ENCODE data around the gene MAP1LC3B. TPM values are rescaled to one million over a fixed set of nuclear protein-coding genes. Genes with fewer than 3 reads are reported as not detected.

MAP1LC3B gene
- total and polyA plus RNA-seq, 4 experiments from 2014 or later = 67.2 to 172 (median 103) TPM

DNA sequence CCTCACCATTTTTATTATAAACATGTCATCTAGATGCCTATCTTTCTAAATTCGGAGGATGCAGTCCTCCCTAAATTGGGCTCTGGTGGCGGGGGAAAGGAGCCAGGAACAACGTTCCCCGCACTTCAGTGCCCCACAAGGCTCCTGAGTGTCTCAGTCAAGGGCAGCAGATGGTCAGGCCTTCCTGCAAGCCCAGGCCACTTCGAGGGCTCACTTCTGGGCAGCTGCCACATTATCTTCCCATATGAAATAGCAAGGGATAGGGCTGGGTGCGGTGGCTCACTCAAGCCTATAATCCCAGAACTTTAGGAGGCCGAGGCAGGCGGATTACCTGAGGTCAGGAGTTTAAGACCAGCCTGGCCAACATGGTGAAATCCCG, 40.8 kb upstream of the MAP1LC3B start:
- H3K27ac Mint-ChIP-seq = no peak overlapping the region
- DNase-seq = no peak
- intact Hi-C loops (cut with micrococcal nuclease) = no loop called here
- peaks cover 3 to 25% (median 10%) of the 10 kb centered on the region in 4 donors for H3K4me1 Mint-ChIP-seq
- no peak overlapping the region for H3K4me3 ChIP-seq (ENCODE audit: low read length in 2 of 2)
- no peak overlapping the region for H3K27ac ChIP-seq (ENCODE audit: low read depth, low read length)
- no peaks in the 10 kb centered on the region for H3K27me3 ChIP-seq (ENCODE audit: insufficient read depth, low read length)
- no peaks in the 10 kb centered on the region for H3K9me3 Mint-ChIP-seq
- ChIA-PET CTCF (ENCODE audit: partially characterized antibody) (no interaction called here), POLR2A (ENCODE audit: partially characterized antibody) (interaction anchor here (1.2 kb wide), 1 partner anchor 24 kb away, joined by 3 read pairs; no protein-coding TSS in a partner anchor)
- H3K4me3 Mint-ChIP-seq = no peak overlapping the region
- peaks cover 5% of the 10 kb centered on the region for H3K36me3 ChIP-seq (ENCODE audit: insufficient read depth, low read length)
- no peaks in the 10 kb centered on the region for H3K9me3 ChIP-seq (ENCODE audit: control insufficient read depth in 1 of 2, low read length in 2 of 2)
- peaks cover 10 to 29% of the 10 kb centered on the region in 2 donors for H3K36me3 Mint-ChIP-seq
- peaks cover 4% of the 10 kb centered on the region for H3K4me1 ChIP-seq (ENCODE audit: insufficient read depth, low read length)
- no peaks in the 10 kb centered on the region for H3K27me3 Mint-ChIP-seq

DNA sequence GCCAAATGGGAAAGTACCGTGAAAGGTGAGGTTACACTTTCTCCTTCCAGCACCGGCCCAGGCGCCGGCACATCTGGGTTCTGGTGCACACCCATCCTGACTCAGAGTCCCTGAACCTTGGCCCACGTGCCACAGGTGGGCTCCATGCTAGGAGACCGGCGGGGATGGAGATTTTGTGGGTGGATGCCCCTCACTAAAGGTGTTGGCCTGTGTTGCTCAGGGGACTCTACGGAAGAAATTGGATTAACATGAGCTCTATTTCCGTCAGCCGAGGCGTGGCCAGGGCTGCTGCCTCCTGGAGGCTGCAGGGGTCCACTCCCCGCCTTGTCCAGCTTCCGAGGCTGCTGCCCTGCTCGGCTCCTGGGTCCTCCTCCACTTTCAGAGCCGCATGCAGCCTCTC, 39.3 kb upstream of the MAP1LC3B start:
- DNase-seq = no peak
- no peak overlapping the region for H3K27ac ChIP-seq (ENCODE audit: low read depth, low read length)
- POLR2A ChIA-PET (ENCODE audit: partially characterized antibody) = no interaction called here
- intact Hi-C loops (cut with micrococcal nuclease) = no loop called here
- H3K9me3 Mint-ChIP-seq = no peaks in the 10 kb centered on the region
- H3K27ac Mint-ChIP-seq = no peak overlapping the region
- H3K27me3 Mint-ChIP-seq = no peaks in the 10 kb centered on the region
- no peaks in the 10 kb centered on the region for H3K9me3 ChIP-seq (ENCODE audit: control insufficient read depth in 1 of 2, low read length in 2 of 2)
- peaks cover 4% of the 10 kb centered on the region for H3K36me3 ChIP-seq (ENCODE audit: insufficient read depth, low read length)
- CTCF ChIA-PET (ENCODE audit: partially characterized antibody) = no interaction called here
- H3K4me3 Mint-ChIP-seq = no peak overlapping the region
- H3K27me3 ChIP-seq (ENCODE audit: insufficient read depth, low read length) = no peaks in the 10 kb centered on the region
- H3K4me1 ChIP-seq (ENCODE audit: insufficient read depth, low read length) = no peaks in the 10 kb centered on the region
- no peak overlapping the region for H3K4me3 ChIP-seq (ENCODE audit: low read length in 2 of 2)
- peaks cover 15 to 36% of the 10 kb centered on the region in 2 donors for H3K36me3 Mint-ChIP-seq
- peaks cover 2 to 27% (median 10%) of the 10 kb centered on the region in 4 donors for H3K4me1 Mint-ChIP-seq

DNA sequence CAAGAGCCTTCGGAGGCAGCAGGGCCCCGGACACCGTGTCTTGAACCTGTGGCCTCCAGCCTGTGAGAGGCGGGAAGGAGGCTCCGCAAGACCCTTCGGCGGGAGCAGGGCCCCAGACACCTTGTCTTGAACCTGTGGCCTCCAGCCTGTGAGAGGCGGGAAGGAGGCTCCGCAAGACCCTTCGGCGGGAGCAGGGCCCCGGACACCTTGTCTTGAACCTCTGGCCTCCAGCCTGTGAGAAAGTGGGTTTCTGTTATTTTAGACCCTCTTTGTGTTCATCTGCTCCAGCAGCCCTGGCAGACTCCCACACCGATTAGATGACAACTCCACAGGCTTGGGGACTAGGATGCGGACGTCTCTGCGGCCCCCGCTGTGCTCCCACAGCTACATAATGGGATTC, 38.5 kb upstream of the MAP1LC3B start:
- intact Hi-C loops (cut with micrococcal nuclease) = no loop called here
- peaks cover 0 to 23% (median 10%) of the 10 kb centered on the region in 4 donors for H3K4me1 Mint-ChIP-seq
- DNase-seq = no peak
- H3K4me3 Mint-ChIP-seq = no peak overlapping the region
- H3K27ac Mint-ChIP-seq = no peak overlapping the region
- ChIA-PET POLR2A (ENCODE audit: partially characterized antibody) (no interaction called here), CTCF (ENCODE audit: partially characterized antibody) (no interaction called here)
- no peaks in the 10 kb centered on the region for H3K9me3 Mint-ChIP-seq
- no peaks in the 10 kb centered on the region for H3K27me3 Mint-ChIP-seq
- Histone ChIP-seq H3K4me3 (ENCODE audit: low read length in 2 of 2) (no peak overlapping the region), H3K4me1 (ENCODE audit: insufficient read depth, low read length) (no peaks in the 10 kb centered on the region), H3K9me3 (ENCODE audit: control insufficient read depth in 1 of 2, low read length in 2 of 2) (no peaks in the 10 kb centered on the region), H3K27me3 (ENCODE audit: insufficient read depth, low read length) (no peaks in the 10 kb centered on the region), H3K36me3 (ENCODE audit: insufficient read depth, low read length) (peaks cover 12% of the 10 kb centered on the region), H3K27ac (ENCODE audit: low read depth, low read length) (no peak overlapping the region)
- peaks cover 17 to 41% of the 10 kb centered on the region in 2 donors for H3K36me3 Mint-ChIP-seq

DNA sequence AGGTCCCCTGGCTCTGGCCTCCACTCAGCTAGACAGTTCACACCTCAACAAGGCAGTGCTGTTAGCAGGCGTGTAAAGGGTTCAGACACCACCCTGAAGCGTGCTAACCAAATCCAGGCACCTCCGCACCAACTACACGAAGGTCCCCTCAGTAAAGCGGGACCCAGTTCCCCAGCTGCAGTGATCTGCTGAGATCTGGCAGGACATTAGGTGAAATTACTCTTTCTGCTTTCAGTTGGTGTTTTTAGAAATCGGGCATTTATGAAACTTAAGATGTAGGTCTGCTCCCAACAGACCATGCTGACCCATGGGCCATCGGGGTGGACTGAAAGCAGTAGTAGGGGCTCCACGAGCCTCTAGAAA, 35.7 kb upstream of the MAP1LC3B start:
- POLR2A ChIA-PET (ENCODE audit: partially characterized antibody) = no interaction called here
- DNase-seq = no peak
- Histone ChIP-seq H3K27me3 (ENCODE audit: insufficient read depth, low read length) (no peaks in the 10 kb centered on the region), H3K9me3 (ENCODE audit: control insufficient read depth in 1 of 2, low read length in 2 of 2) (no peaks in the 10 kb centered on the region), H3K27ac (ENCODE audit: low read depth, low read length) (no peak overlapping the region), H3K36me3 (ENCODE audit: insufficient read depth, low read length) (peaks cover 29% of the 10 kb centered on the region), H3K4me1 (ENCODE audit: insufficient read depth, low read length) (no peaks in the 10 kb centered on the region), H3K4me3 (ENCODE audit: low read length in 2 of 2) (no peak overlapping the region)
- peak overlapping the region in 2 of 7 donors; percentile 38 to 60 for H3K27ac Mint-ChIP-seq
- H3K4me1 Mint-ChIP-seq = peaks cover 0 to 11% (median 5%) of the 10 kb centered on the region in 4 donors
- CTCF ChIA-PET (ENCODE audit: partially characterized antibody) = interaction anchor here (1.2 kb wide), 1 partner anchor 38 kb away, joined by 3 read pairs; no protein-coding TSS in a partner anchor
- H3K27me3 Mint-ChIP-seq = no peaks in the 10 kb centered on the region
- H3K36me3 Mint-ChIP-seq = peaks cover 25 to 48% of the 10 kb centered on the region in 2 donors
- intact Hi-C loops (cut with micrococcal nuclease) = no loop called here
- H3K4me3 Mint-ChIP-seq = no peak overlapping the region
- H3K9me3 Mint-ChIP-seq = no peaks in the 10 kb centered on the region

DNA sequence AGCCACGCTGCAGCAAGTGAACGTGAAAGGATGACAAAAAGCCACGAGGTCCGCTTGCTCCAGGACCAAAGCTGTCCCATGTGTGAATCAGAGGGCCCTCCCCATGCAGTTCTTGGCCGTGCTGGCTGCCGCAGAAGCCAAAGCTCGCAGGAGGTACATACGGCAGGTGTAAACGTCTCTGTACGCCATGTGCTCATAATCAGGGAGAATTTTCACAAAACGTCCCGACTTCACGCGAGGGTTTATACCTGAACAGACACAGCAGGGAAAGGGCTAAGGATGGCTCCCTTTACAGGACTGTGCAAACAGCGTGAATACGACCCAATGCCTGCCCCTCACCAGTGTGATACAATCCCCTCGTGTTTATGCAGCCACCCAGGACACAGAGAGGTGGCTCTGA, 33.9 kb upstream of the MAP1LC3B start:
- peaks cover 38% of the 10 kb centered on the region for H3K36me3 ChIP-seq (ENCODE audit: insufficient read depth, low read length)
- H3K4me3 Mint-ChIP-seq = no peak overlapping the region
- H3K4me1 ChIP-seq (ENCODE audit: insufficient read depth, low read length) = no peaks in the 10 kb centered on the region
- H3K27ac ChIP-seq (ENCODE audit: low read depth, low read length) = no peak overlapping the region
- H3K4me3 ChIP-seq (ENCODE audit: low read length in 2 of 2) = no peak overlapping the region
- no peaks in the 10 kb centered on the region for H3K9me3 Mint-ChIP-seq
- no peaks in the 10 kb centered on the region for H3K27me3 Mint-ChIP-seq
- H3K4me1 Mint-ChIP-seq = peaks cover under 1 to 8% (median 5%) of the 10 kb centered on the region in 4 donors
- DNase-seq = no peak
- H3K27me3 ChIP-seq (ENCODE audit: insufficient read depth, low read length) = no peaks in the 10 kb centered on the region
- no peaks in the 10 kb centered on the region for H3K9me3 ChIP-seq (ENCODE audit: control insufficient read depth in 1 of 2, low read length in 2 of 2)
- H3K36me3 Mint-ChIP-seq = peaks cover 28 to 49% of the 10 kb centered on the region in 2 donors
- ChIA-PET CTCF (ENCODE audit: partially characterized antibody) (interaction anchor here (1.4 kb wide), 1 partner anchor 33 kb away, joined by 3 read pairs; no protein-coding TSS in a partner anchor), POLR2A (ENCODE audit: partially characterized antibody) (interaction anchor here (0.6 kb wide), 1 partner anchor 802 kb away, joined by 3 read pairs; no protein-coding TSS in a partner anchor)
- H3K27ac Mint-ChIP-seq = peak overlapping the region in 1 of 7 donors; percentile 12
- intact Hi-C loops (cut with micrococcal nuclease) = no loop called here

DNA sequence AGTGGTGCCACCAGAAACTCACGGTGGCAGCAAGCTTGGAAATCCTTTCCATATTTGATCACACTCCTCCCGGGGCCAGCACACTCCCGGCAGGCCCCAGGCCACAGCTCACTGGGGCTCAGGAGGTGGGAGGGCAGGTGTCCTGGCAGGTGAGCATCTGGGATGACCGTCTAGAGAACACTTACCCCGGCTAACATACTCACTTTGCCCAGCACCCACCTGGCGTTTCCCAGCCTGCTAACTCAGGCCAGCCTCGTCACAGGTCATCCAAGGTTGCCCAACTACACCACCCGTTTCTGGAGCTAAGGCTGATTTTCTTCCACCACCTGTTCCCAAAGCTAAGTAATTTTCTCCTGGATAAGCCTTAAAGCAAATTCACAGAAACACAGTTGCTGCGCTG, 33.4 kb upstream of the MAP1LC3B start:
- no peak for DNase-seq
- H3K4me3 Mint-ChIP-seq = no peak overlapping the region
- POLR2A ChIA-PET (ENCODE audit: partially characterized antibody) = no interaction called here
- Histone ChIP-seq H3K27ac (ENCODE audit: low read depth, low read length) (no peak overlapping the region), H3K36me3 (ENCODE audit: insufficient read depth, low read length) (peaks cover 38% of the 10 kb centered on the region), H3K27me3 (ENCODE audit: insufficient read depth, low read length) (no peaks in the 10 kb centered on the region), H3K4me3 (ENCODE audit: low read length in 2 of 2) (no peak overlapping the region), H3K4me1 (ENCODE audit: insufficient read depth, low read length) (no peaks in the 10 kb centered on the region), H3K9me3 (ENCODE audit: control insufficient read depth in 1 of 2, low read length in 2 of 2) (no peaks in the 10 kb centered on the region)
- H3K27me3 Mint-ChIP-seq = no peaks in the 10 kb centered on the region
- intact Hi-C loops (cut with micrococcal nuclease) = no loop called here
- peaks cover 32 to 53% of the 10 kb centered on the region in 2 donors for H3K36me3 Mint-ChIP-seq
- CTCF ChIA-PET (ENCODE audit: partially characterized antibody) = no interaction called here
- no peaks in the 10 kb centered on the region for H3K9me3 Mint-ChIP-seq
- no peak overlapping the region for H3K27ac Mint-ChIP-seq
- H3K4me1 Mint-ChIP-seq = peaks cover 4 to 11% (median 7%) of the 10 kb centered on the region in 4 donors

- peaks cover 38% of the 10 kb centered on the region for H3K36me3 ChIP-seq (ENCODE audit: insufficient read depth, low read length)
- CTCF ChIA-PET (ENCODE audit: partially characterized antibody) = no interaction called here
- H3K36me3 Mint-ChIP-seq = peaks cover 33 to 54% of the 10 kb centered on the region in 2 donors
Observed at GRCh38 chr16:87359121-87359520, 33.0 kb upstream of the MAP1LC3B start.

More at GRCh38 chr16:87359121-87359520, 33.0 kb upstream of the MAP1LC3B start:
- H3K4me1 ChIP-seq (ENCODE audit: insufficient read depth, low read length) = no peaks in the 10 kb centered on the region
- no peak for DNase-seq
- no peaks in the 10 kb centered on the region for H3K27me3 ChIP-seq (ENCODE audit: insufficient read depth, low read length)
- Mint-ChIP-seq H3K27me3 (no peaks in the 10 kb centered on the region), H3K27ac (peak overlapping the region in 1 of 7 donors; percentile 61), H3K4me3 (no peak overlapping the region), H3K9me3 (no peaks in the 10 kb centered on the region), H3K4me1 (peaks cover 4 to 13% (median 8%) of the 10 kb centered on the region in 4 donors)
- no peak overlapping the region for H3K4me3 ChIP-seq (ENCODE audit: low read length in 2 of 2)
- no peak overlapping the region for H3K27ac ChIP-seq (ENCODE audit: low read depth, low read length)
- intact Hi-C loops (cut with micrococcal nuclease) = no loop called here
- POLR2A ChIA-PET (ENCODE audit: partially characterized antibody) = no interaction called here
- no peaks in the 10 kb centered on the region for H3K9me3 ChIP-seq (ENCODE audit: control insufficient read depth in 1 of 2, low read length in 2 of 2)

Measured in CD4-positive, alpha-beta memory T cell (primary cell).